GM12891 (cell line): ENCODE data around the gene DPM2.

ENCODE experiments used
- POLR2A ChIP-seq: IDR thresholded peaks from 2 replicates; pipeline ENCODE4 v1.6.1; 2011; ENCODE audit warnings: low read depth, low read length, control low read depth
- POLR2AphosphoS5 ChIP-seq: IDR thresholded peaks from 2 replicates; pipeline ENCODE4 v1.6.1; 2011; ENCODE audit warnings: low read depth, low read length, control low read depth
- TAF1 ChIP-seq: IDR thresholded peaks from 2 replicates; pipeline ENCODE4 v1.6.1; 2011; ENCODE audit warnings: low read depth, low read length, control low read depth

DNA sequence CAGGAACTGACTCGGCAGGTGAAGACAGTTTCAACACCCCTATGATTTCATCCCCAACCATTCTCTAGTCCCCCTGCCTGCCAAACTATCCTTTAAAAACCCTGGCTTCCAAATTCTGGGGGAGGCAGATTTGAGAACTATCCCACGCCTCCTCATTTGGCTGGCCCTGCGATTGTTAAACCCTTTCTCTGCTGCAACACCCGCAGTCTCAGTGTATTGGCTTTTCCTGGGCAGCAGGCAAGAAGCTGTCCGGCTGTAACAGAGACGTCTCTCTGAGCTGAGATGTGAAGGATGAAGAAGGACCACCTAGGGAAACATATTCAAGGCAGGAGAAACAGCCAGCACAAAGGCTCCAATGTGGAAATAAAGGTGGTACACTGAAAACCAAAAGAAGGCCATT, 44.8 kb downstream of the DPM2 start:
- TF ChIP-seq POLR2AphosphoS5 (no peak), POLR2A (no peak), TAF1 (no peak)
